Activated naive CD4-positive, alpha-beta T cell treated with anti-CD3 and anti-CD28 coated beads, Interleukin-2, amount 10 ng/mL, durations not matched to agents 5 hours and 36 hours (primary cell): ENCODE results near the gene NPIPB6. TPM values are rescaled to one million over a fixed set of nuclear protein-coding genes. Genes with fewer than 3 reads are reported as not detected.

ENCODE experiments used
- microRNA-seq: library from miRNA; unstranded; fragments of <30 nt; microRNA quantifications from one replicate; pipeline ENCODE4 v1.2.0, GENCODE V29; 2022; ENCODE audit warnings: borderline microRNAs expressed, borderline replicate concordance
- total RNA-seq, 2 experiments: library from RNA; stranded (reverse); gene quantifications; one replicate each; pipeline ENCODE4 v1.2.3, GENCODE V29; 2021

Gene NPIPB6
- total RNA-seq = 1 to 10 TPM; 2.8 to 2.9 TPM

GRCh38 chr16:28363408-28363807 is at the start of gene NPIPB6:
NPIPB6 (minus strand) TSS chr16:28363508; CDS start chr16:28362822, 686 bp downstream.

GRCh38 chr16:28403220-28404072 is 40.1 kb upstream of the NPIPB6 start, which contains the start of gene EIF3CL:
EIF3CL (minus strand) TSS chr16:28403841; CDS start chr16:28403618, 223 bp downstream.

Small RNAs within 50 kb of the gene (microRNA-seq; reads per million reads assigned to microRNA genes)
- gene MIR6862-1 = not detected

Other genes with a start within 250 kb of the NPIPB6 start
- 100 to 1,000 TPM; 221 to 223 TPM for gene XPO6, start 151.5 kb downstream of the NPIPB6 start, total RNA-seq
- gene SBK1, start 71.0 kb downstream of the NPIPB6 start, total RNA-seq = 10 to 100 TPM in 1 of 2 experiments, 1 to 10 TPM in 1; 9.3 to 10.0 TPM
- 10 to 100 TPM; 28.3 to 33.7 TPM for gene EIF3CL, start 40.3 kb upstream of the NPIPB6 start, total RNA-seq
- gene NPIPB7, start 108.8 kb upstream of the NPIPB6 start, total RNA-seq = under 1 TPM; 0.26 to 0.38 TPM
- gene CLN3, start 128.6 kb upstream of the NPIPB6 start, total RNA-seq = 10 to 100 TPM; 45.7 to 49.9 TPM
- gene APOBR, start 131.1 kb upstream of the NPIPB6 start, total RNA-seq = 10 to 100 TPM; 19.7 to 20.3 TPM
- gene IL27, start 143.3 kb upstream of the NPIPB6 start, total RNA-seq = not detected
- gene NUPR1, start 175.5 kb upstream of the NPIPB6 start, total RNA-seq = not detected
- 10 to 100 TPM; 39.0 to 42.7 TPM for gene SGF29, start 190.4 kb upstream of the NPIPB6 start, total RNA-seq
- under 1 TPM; 0.36 to 0.38 TPM for gene SULT1A2, start 233.5 kb upstream of the NPIPB6 start, total RNA-seq
- gene SULT1A1, start 246.5 kb upstream of the NPIPB6 start, total RNA-seq = 10 to 100 TPM; 13.2 to 14.7 TPM